Neural cell (in vitro differentiated cells): Measurements from ENCODE around the gene FAM53B. TPM values are rescaled to one million over a fixed set of nuclear protein-coding genes. Genes with fewer than 3 reads are reported as not detected.

Experiments
- H2AFZ ChIP-seq: fragments of 200-600, 300-800 bp; sonication (generic), shearing (Covaris generic); 2 replicates; pipeline ENCODE4 v1.6.0; 2014; ENCODE audit warnings: low read depth, mild to moderate bottlenecking, antibody characterized with exemption, low read length, moderate library complexity
- H3F3A ChIP-seq: fragments of 200-600 bp; shearing (Covaris generic); 2 replicates; pipeline ENCODE4 v1.6.1; 2016; ENCODE audit warnings: mild to moderate bottlenecking, moderate library complexity, mixed read lengths, antibody characterized with exemption, low read length; ENCODE audit not compliant: insufficient read depth, poor library complexity, severe bottlenecking
- H3K27ac ChIP-seq: fragments of 200-600, 300-800 bp; sonication (generic), shearing (Covaris generic); 2 replicates; pipeline ENCODE4 v1.5.1; 2014; ENCODE audit warnings: mild to moderate bottlenecking, low read length, moderate library complexity
- H3K27me3 ChIP-seq: fragments of 300-800, 200-600 bp; sonication (generic), shearing (Covaris generic); 2 replicates; pipeline ENCODE4 v1.6.0; 2014; ENCODE audit warnings: mild to moderate bottlenecking, low read depth, low read length, moderate library complexity; ENCODE audit not compliant: insufficient read depth
- H3K36me3 ChIP-seq: fragments of 300-800, 200-600 bp; sonication (generic), shearing (Covaris generic); 2 replicates; pipeline ENCODE4 v1.5.1; 2014; ENCODE audit warnings: mild to moderate bottlenecking, antibody characterized with exemption, low read length, moderate library complexity; ENCODE audit not compliant: insufficient read depth
- H3K4me2 ChIP-seq: fragments of 300-800, 200-600 bp; sonication (generic), shearing (Covaris generic); 2 replicates; pipeline ENCODE4 v1.6.0; 2014; ENCODE audit warnings: mild to moderate bottlenecking, low read length
- H3K4me3 ChIP-seq: fragments of 300-800, 200-600 bp; sonication (generic), shearing (Covaris generic); 2 replicates; pipeline ENCODE4 v1.5.1; 2014; ENCODE audit warnings: mild to moderate bottlenecking, low read length, moderate library complexity
- H3K79me2 ChIP-seq: fragments of 200-600 bp; shearing (Covaris generic); replicated peaks from 2 replicates; pipeline ENCODE4 v1.6.0; 2014; ENCODE audit warnings: mild to moderate bottlenecking, low read length, moderate library complexity; ENCODE audit not compliant: insufficient read depth
- H3K9ac ChIP-seq: fragments of 300-800, 200-600 bp; sonication (generic), shearing (Covaris generic); 2 replicates; pipeline ENCODE4 v1.6.1; 2016; ENCODE audit warnings: mild to moderate bottlenecking, low read length, mixed read lengths
- H3K9me2 ChIP-seq: fragments of 200-600 bp; shearing (Covaris generic); 2 replicates; pipeline ENCODE4 v1.6.1; 2016; ENCODE audit warnings: mild to moderate bottlenecking, low read length, mixed read lengths; ENCODE audit not compliant: insufficient read depth
- H3K9me3 ChIP-seq: fragments of 200-600, 300-800 bp; sonication (generic), shearing (Covaris generic); 2 replicates; pipeline ENCODE4 v1.6.1; 2016; ENCODE audit warnings: mild to moderate bottlenecking, mixed run types, low read length, moderate library complexity, mixed read lengths
- H4K20me1 ChIP-seq: fragments of 200-600 bp; shearing (Covaris generic); 2 replicates; pipeline ENCODE4 v1.6.1; 2016; ENCODE audit warnings: mild to moderate bottlenecking, mixed run types; ENCODE audit not compliant: insufficient read depth
- EP300 ChIP-seq: fragments of 450-650 bp; conservative IDR thresholded peaks from 2 replicates; pipeline ENCODE4 v1.6.1; 2014; ENCODE audit warnings: antibody characterized with exemption, mild to moderate bottlenecking, moderate library complexity; ENCODE audit not compliant: poor library complexity, severe bottlenecking
- EZH2 ChIP-seq: fragments of 200-600, 300-800 bp; shearing (Covaris generic), sonication (generic); IDR thresholded peaks from 2 replicates; pipeline ENCODE4 v1.6.1; 2014; ENCODE audit warnings: antibody characterized with exemption, low read length, borderline replicate concordance, mild to moderate bottlenecking; ENCODE audit not compliant: insufficient read depth, poor library complexity, severe bottlenecking
- MXI1 ChIP-seq: fragments of 450-650 bp; conservative IDR thresholded peaks from 2 replicates; pipeline ENCODE4 v1.6.1; 2014; ENCODE audit warnings: antibody characterized with exemption, mild to moderate bottlenecking; ENCODE audit not compliant: poor library complexity, severe bottlenecking
- POLR2AphosphoS5 ChIP-seq: IDR thresholded peaks from 2 replicates; pipeline ENCODE4 v1.6.1; 2012
- RAD21 ChIP-seq: fragments of 450-650 bp; conservative IDR thresholded peaks from 2 replicates; pipeline ENCODE4 v1.6.1; 2014; ENCODE audit warnings: antibody characterized with exemption, mild to moderate bottlenecking, moderate library complexity
- SMC3 ChIP-seq: fragments of 450-650 bp; conservative IDR thresholded peaks from 2 replicates; pipeline ENCODE4 v1.6.1; 2014; ENCODE audit warnings: antibody characterized with exemption, mild to moderate bottlenecking, moderate library complexity; ENCODE audit not compliant: poor library complexity
- TAF1 ChIP-seq: IDR thresholded peaks from 2 replicates; pipeline ENCODE4 v1.6.1; 2012; ENCODE audit warnings: low read depth
- polyA plus RNA-seq: library from polyadenylated mRNA; depleted of rRNA; stranded (reverse); fragments of >200 nt; gene quantifications from 2 replicates; pipeline ENCODE4 v1.2.3, GENCODE V29; 2014
- TF ChIP-seq, protein P1 (sequence below): IDR thresholded peaks from 2 replicates; pipeline ENCODE4 v1.6.1; 2012; ENCODE audit warnings: borderline replicate concordance
- TF ChIP-seq, protein P2 (sequence below): fragments of 450-650 bp; IDR thresholded peaks from 2 replicates; pipeline ENCODE4 v1.5.1; 2014; ENCODE audit warnings: antibody characterized with exemption, mild to moderate bottlenecking, moderate library complexity; ENCODE audit not compliant: poor library complexity, severe bottlenecking

The FAM53B gene
- polyA plus RNA-seq, 1 donor from 2014 or later, result 21.8 TPM

DNA sequence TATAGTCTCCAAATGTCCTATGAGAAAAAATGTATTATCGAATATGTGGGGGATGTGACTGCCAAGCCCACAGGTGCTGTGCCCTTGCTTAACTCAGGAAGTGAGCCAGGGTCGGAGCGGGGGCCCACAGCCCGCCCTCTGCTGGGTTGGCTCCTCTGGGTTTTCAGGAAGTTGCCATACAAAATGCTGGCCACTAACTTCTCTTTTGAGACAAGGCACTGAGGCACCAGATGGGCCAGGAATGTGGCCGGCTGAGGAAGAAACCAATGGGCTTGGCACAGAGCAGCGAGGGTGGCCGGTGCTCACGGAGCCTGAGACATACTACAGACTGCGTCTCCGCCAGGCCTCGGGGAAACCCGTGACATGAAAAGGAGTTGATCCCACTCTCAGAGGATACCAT lies 58.9 kb downstream of the FAM53B start:
- Histone ChIP-seq H3K9ac (no peak overlapping the region), H3K27ac (no peak overlapping the region), H3K79me2 (peaks cover 4% of the 10 kb centered on the region)

DNA sequence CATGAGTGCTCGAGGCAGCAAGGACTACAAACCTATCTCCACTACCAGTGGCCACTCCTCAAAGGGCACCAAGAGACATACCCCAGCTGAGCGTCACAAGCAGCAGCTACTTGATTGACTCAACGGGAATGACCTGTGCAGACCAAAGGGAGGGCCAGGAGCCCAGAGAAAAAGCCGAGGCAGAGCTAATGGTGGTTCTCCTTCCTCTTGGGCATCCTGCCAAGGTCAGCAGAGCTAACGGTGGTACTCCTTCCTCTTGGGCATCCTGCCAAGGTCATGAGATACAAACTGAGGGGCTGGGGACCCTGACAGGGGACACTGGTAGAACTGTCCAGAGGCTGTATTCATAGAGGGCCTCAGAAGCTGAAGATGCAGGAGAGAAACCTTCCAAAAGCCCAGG lies 60.4 kb downstream of the FAM53B start:
- no peaks in the 10 kb centered on the region for H3K27me3 ChIP-seq
- no peaks in the 10 kb centered on the region for H3K36me3 ChIP-seq
- H2AFZ ChIP-seq, result no peak overlapping the region
- H3K9me2 ChIP-seq, result no peaks in the 10 kb centered on the region
- H4K20me1 ChIP-seq, result no peaks in the 10 kb centered on the region
- no peak overlapping the region for H3K9ac ChIP-seq
- TF ChIP-seq, protein P1, sequence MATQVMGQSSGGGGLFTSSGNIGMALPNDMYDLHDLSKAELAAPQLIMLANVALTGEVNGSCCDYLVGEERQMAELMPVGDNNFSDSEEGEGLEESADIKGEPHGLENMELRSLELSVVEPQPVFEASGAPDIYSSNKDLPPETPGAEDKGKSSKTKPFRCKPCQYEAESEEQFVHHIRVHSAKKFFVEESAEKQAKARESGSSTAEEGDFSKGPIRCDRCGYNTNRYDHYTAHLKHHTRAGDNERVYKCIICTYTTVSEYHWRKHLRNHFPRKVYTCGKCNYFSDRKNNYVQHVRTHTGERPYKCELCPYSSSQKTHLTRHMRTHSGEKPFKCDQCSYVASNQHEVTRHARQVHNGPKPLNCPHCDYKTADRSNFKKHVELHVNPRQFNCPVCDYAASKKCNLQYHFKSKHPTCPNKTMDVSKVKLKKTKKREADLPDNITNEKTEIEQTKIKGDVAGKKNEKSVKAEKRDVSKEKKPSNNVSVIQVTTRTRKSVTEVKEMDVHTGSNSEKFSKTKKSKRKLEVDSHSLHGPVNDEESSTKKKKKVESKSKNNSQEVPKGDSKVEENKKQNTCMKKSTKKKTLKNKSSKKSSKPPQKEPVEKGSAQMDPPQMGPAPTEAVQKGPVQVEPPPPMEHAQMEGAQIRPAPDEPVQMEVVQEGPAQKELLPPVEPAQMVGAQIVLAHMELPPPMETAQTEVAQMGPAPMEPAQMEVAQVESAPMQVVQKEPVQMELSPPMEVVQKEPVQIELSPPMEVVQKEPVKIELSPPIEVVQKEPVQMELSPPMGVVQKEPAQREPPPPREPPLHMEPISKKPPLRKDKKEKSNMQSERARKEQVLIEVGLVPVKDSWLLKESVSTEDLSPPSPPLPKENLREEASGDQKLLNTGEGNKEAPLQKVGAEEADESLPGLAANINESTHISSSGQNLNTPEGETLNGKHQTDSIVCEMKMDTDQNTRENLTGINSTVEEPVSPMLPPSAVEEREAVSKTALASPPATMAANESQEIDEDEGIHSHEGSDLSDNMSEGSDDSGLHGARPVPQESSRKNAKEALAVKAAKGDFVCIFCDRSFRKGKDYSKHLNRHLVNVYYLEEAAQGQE, result no peak
- no peak for TF ChIP-seq MXI1
- no peak overlapping the region for H3K4me2 ChIP-seq
- H3F3A ChIP-seq, result no peaks in the 10 kb centered on the region
- H3K79me2 ChIP-seq, result peaks cover 4% of the 10 kb centered on the region
- H3K4me3 ChIP-seq, result no peak overlapping the region
- no peaks in the 10 kb centered on the region for H3K9me3 ChIP-seq
- no peak overlapping the region for H3K27ac ChIP-seq

More for the DNA sequence above, 58.9 kb downstream of the FAM53B start:
- TF ChIP-seq POLR2AphosphoS5 (no peak), MXI1 (no peak), EP300 (no peak), RAD21 (no peak), SMC3 (no peak), EZH2 (no peak), TAF1 (no peak)
- TF ChIP-seq, protein P1, result no peak
- TF ChIP-seq, protein P2, sequence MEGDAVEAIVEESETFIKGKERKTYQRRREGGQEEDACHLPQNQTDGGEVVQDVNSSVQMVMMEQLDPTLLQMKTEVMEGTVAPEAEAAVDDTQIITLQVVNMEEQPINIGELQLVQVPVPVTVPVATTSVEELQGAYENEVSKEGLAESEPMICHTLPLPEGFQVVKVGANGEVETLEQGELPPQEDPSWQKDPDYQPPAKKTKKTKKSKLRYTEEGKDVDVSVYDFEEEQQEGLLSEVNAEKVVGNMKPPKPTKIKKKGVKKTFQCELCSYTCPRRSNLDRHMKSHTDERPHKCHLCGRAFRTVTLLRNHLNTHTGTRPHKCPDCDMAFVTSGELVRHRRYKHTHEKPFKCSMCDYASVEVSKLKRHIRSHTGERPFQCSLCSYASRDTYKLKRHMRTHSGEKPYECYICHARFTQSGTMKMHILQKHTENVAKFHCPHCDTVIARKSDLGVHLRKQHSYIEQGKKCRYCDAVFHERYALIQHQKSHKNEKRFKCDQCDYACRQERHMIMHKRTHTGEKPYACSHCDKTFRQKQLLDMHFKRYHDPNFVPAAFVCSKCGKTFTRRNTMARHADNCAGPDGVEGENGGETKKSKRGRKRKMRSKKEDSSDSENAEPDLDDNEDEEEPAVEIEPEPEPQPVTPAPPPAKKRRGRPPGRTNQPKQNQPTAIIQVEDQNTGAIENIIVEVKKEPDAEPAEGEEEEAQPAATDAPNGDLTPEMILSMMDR, result no peak
- H3K4me2 ChIP-seq, result no peak overlapping the region
- no peaks in the 10 kb centered on the region for H3F3A ChIP-seq
- no peaks in the 10 kb centered on the region for H3K27me3 ChIP-seq
- H3K9me2 ChIP-seq, result no peaks in the 10 kb centered on the region
- no peak overlapping the region for H3K4me3 ChIP-seq
- H2AFZ ChIP-seq, result no peak overlapping the region
- H4K20me1 ChIP-seq, result no peaks in the 10 kb centered on the region
- H3K9me3 ChIP-seq, result no peaks in the 10 kb centered on the region
- H3K36me3 ChIP-seq, result no peaks in the 10 kb centered on the region
